H1 (cell line): Measurements from ENCODE around the gene NOP16. TPM values are rescaled to one million over a fixed set of nuclear protein-coding genes. Genes with fewer than 3 reads are reported as not detected.
A peak's percentile ranks its signal among the peaks of the same experiment; 100 is the strongest.

Source experiments
- CBX8 ChIP-seq: fragments of 300-800, 300-1000 bp; sonication (generic); IDR thresholded peaks from 2 replicates; pipeline ENCODE4 v1.7.1; 2016; ENCODE audit warnings: low read depth, low read length, borderline replicate concordance
- CHD7 ChIP-seq: fragments of 300-600 bp; sonication (generic); IDR thresholded peaks from 2 replicates; pipeline ENCODE4 v1.7.1; 2012; ENCODE audit warnings: low read length, moderate library complexity, mild to moderate bottlenecking, inconsistent platforms; ENCODE audit not compliant: insufficient replicate concordance
- CTBP2 ChIP-seq: IDR thresholded peaks from 2 replicates; pipeline ENCODE4 v1.7.0; 2011; ENCODE audit warnings: borderline replicate concordance, mild to moderate bottlenecking, moderate library complexity, mixed read lengths, low read length; ENCODE audit not compliant: insufficient read depth, insufficient read length
- EZH2 ChIP-seq: fragments of 200-600 bp; sonication (generic); IDR thresholded peaks from 2 replicates; pipeline ENCODE4 v1.7.1; 2012; ENCODE audit warnings: low read depth, mild to moderate bottlenecking, moderate library complexity, low read length, inconsistent platforms; ENCODE audit not compliant: severe bottlenecking
- POU5F1 ChIP-seq: IDR thresholded peaks from 2 replicates; pipeline ENCODE4 v1.6.1; 2011; ENCODE audit warnings: low read depth, mild to moderate bottlenecking, low read length, moderate library complexity
- polyA plus RNA-seq, 7 experiments: library from polyadenylated mRNA; depleted of rRNA in 3 of 7; stranded (reverse) in 5 of 7; unstranded in 2 of 7; fragments of >200 nt in 5 of 7; fragments of 200-250 nt in 2 of 7; gene quantifications; 1 replicate in 5 of 7; 2 replicates in 1 of 7; 4 replicates in 1 of 7; pipeline versions ENCODE4 v1.2.1 to v1.2.3, GENCODE V29; 2011 to 2013; ENCODE audit warnings: missing spikeins in 2 of 7, mixed read lengths in 2 of 7
- total RNA-seq: library from RNA; stranded (reverse); fragmentation: NEBNext Ultra II Directional; extraction: Animal tissue kit (Norgen Biotek cat#: 25700); gene quantifications from 2 replicates; pipeline ENCODE4 v1.2.1, GENCODE V29; 2021
- TF ChIP-seq, protein P1 (sequence below), 3 experiments: IDR thresholded peaks; 1 replicate in 2 of 3; 2 replicates in 1 of 3; pipeline versions ENCODE4 v1.5.1 to v1.6.1; 2011; ENCODE audit warnings: low read length in 3 of 3, mild to moderate bottlenecking in 3 of 3, inconsistent platforms in 2 of 3, low read depth in 1 of 3, moderate library complexity in 1 of 3; ENCODE audit not compliant: insufficient read depth in 1 of 3; ENCODE audit errors: control extremely low read depth in 1 of 3
- TF ChIP-seq, protein P2 (sequence below): IDR thresholded peaks from 2 replicates; pipeline ENCODE4 v1.6.1; 2012; ENCODE audit warnings: inconsistent platforms

Gene NOP16
- total and polyA plus RNA-seq, 2 of the 8 experiments (the other 6 are each of a cell fraction or from before 2014, with no cell fraction given), result 46.9 to 65.2 TPM

DNA sequence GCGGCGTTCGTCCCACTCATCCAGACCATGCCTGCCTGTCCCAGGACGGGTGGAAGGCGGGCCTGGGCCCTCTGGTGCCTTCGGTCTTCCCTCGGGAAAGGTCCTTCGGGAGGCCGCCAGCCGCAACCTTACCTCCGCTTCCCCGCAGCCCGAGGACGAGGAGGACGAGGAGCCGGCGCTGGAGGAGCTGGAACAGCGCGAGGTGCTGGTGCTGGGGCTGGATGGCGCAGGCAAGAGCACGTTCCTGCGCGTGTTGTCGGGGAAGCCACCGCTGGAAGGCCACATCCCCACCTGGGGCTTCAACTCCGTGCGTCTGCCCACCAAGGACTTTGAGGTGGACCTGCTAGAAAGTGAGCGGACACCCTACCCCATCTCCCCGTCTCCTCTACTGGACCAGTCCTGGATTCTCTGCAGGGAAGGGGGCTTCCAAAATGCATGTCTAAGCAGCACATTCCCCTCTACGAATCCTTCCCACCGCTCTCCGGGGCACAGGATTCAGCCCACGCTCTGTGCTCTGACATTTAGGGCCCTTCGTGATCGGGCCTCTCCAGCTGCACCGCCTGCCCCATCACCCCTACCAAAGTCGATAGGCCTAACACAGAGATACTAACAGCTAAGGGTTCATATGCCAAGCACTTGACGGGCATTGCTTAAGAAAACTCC lies 22.0 kb downstream of the NOP16 start (continued):
- TF ChIP-seq CHD7 (no peak), EZH2 (peak; percentile 43), CTBP2 (no peak), CBX8 (no peak), POU5F1 (no peak)
- TF ChIP-seq, protein P1, sequence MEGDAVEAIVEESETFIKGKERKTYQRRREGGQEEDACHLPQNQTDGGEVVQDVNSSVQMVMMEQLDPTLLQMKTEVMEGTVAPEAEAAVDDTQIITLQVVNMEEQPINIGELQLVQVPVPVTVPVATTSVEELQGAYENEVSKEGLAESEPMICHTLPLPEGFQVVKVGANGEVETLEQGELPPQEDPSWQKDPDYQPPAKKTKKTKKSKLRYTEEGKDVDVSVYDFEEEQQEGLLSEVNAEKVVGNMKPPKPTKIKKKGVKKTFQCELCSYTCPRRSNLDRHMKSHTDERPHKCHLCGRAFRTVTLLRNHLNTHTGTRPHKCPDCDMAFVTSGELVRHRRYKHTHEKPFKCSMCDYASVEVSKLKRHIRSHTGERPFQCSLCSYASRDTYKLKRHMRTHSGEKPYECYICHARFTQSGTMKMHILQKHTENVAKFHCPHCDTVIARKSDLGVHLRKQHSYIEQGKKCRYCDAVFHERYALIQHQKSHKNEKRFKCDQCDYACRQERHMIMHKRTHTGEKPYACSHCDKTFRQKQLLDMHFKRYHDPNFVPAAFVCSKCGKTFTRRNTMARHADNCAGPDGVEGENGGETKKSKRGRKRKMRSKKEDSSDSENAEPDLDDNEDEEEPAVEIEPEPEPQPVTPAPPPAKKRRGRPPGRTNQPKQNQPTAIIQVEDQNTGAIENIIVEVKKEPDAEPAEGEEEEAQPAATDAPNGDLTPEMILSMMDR (IDR thresholded peaks at IDR 0.05; ENCODE audit: control extremely low read depth in 1 of 3, insufficient read depth in 1 of 3, low read depth in 1 of 3, low read length in 3 of 3), result no peak
- TF ChIP-seq, protein P2, sequence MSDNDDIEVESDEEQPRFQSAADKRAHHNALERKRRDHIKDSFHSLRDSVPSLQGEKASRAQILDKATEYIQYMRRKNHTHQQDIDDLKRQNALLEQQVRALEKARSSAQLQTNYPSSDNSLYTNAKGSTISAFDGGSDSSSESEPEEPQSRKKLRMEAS, result peak; percentile 78
